Epithelial cell of esophagus (primary cell): ENCODE results near the gene RPS6KC1.

ENCODE experiments used
- DNase-seq: peaks from one replicate; pipeline ENCODE4 v3.0.0; 2010; ENCODE audit warnings: low read depth
- H3K4me3 ChIP-seq: 2 replicates; pipeline ENCODE4 v1.5.1; 2011; ENCODE audit warnings: mild to moderate bottlenecking, low read length, control low read depth
- TF ChIP-seq, protein P1 (sequence below): IDR thresholded peaks from 2 replicates; pipeline ENCODE4 v1.5.1; 2011; ENCODE audit warnings: low read depth, mild to moderate bottlenecking, low read length, control low read depth, inconsistent platforms; ENCODE audit not compliant: insufficient read depth; ENCODE audit errors: missing control alignments

Gene RPS6KC1

GRCh38 chr1:213057264-213058059 lies 6.4 kb downstream of the RPS6KC1 start:
- DNase-seq, result no peak
- TF ChIP-seq, protein P1, sequence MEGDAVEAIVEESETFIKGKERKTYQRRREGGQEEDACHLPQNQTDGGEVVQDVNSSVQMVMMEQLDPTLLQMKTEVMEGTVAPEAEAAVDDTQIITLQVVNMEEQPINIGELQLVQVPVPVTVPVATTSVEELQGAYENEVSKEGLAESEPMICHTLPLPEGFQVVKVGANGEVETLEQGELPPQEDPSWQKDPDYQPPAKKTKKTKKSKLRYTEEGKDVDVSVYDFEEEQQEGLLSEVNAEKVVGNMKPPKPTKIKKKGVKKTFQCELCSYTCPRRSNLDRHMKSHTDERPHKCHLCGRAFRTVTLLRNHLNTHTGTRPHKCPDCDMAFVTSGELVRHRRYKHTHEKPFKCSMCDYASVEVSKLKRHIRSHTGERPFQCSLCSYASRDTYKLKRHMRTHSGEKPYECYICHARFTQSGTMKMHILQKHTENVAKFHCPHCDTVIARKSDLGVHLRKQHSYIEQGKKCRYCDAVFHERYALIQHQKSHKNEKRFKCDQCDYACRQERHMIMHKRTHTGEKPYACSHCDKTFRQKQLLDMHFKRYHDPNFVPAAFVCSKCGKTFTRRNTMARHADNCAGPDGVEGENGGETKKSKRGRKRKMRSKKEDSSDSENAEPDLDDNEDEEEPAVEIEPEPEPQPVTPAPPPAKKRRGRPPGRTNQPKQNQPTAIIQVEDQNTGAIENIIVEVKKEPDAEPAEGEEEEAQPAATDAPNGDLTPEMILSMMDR, result no peak
- no peak overlapping the region for H3K4me3 ChIP-seq

DNA sequence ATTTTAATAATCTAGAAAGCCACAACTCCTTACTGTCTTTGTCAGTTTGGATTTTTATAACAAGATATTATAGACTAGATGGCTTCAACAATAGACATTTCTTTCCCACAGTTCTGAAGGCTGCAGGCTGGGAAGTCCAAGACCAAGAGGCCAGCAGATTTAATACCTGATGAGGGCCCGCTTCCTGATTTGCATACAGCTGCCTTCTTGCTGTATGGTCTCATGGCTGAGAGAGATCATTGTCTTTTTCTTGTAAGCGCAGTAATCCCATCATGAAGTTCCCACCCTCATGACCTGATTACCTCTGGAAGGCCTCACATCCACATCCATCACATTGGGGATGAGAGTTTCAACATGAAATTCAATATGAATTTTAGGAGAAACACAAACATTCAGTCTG lies 9.8 kb downstream of the RPS6KC1 start:
- DNase-seq, result no peak
- TF ChIP-seq, protein P1, result no peak
- no peak overlapping the region for H3K4me3 ChIP-seq

DNA sequence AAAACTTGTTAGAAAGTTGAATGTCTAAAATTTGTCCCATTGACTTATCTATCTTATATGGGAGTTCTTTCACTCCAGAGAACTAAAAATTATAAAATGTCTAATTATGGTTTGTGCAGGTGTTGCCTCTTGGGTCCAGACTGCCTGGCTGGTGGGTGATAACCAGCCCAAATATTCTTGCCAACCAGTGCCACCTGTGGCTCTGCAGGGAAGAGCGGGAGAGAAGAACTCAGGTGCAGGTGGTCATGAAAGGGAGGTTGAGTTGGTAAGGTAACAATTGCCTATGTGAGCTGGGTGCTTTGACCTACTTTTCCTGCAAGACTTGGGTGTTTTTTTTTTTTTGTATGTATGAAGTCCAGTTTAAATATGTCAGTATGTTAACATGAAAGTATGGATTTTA lies 10.2 kb downstream of the RPS6KC1 start:
- TF ChIP-seq, protein P1, result peak; percentile 28
- DNase-seq, result no peak
- no peak overlapping the region for H3K4me3 ChIP-seq

GRCh38 chr1:213065800-213066199 lies 14.8 kb downstream of the RPS6KC1 start:
- no peak for DNase-seq
- TF ChIP-seq, protein P1, result no peak
- H3K4me3 ChIP-seq, result no peak overlapping the region

DNA sequence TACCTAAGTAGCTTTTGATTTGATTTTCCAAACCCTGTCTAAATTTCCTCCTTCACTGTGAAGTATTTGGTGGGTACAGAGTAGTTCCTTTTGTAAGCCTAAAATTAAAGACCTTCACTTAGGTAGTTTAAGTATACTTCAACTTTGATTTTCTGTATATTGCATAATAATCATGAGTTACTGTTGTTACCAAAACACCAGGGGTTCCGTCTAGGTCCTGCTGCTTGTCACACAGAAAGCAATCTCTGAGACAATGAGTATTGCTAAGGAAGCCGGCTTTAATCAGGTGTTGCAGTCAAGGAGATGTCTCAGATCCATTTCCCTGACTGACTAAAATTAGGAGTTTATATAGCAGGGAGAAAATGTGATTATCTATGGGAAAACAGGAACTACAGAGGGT lies 15.3 kb downstream of the RPS6KC1 start:
- TF ChIP-seq, protein P1, result no peak
- no peak for DNase-seq
- H3K4me3 ChIP-seq, result no peak overlapping the region

- DNase-seq, result no peak
- TF ChIP-seq, protein P1, result no peak
- H3K4me3 ChIP-seq, result no peak overlapping the region
These were observed 16.3 kb downstream of the RPS6KC1 start for GRCh38 chr1:213067352-213067751.

DNA sequence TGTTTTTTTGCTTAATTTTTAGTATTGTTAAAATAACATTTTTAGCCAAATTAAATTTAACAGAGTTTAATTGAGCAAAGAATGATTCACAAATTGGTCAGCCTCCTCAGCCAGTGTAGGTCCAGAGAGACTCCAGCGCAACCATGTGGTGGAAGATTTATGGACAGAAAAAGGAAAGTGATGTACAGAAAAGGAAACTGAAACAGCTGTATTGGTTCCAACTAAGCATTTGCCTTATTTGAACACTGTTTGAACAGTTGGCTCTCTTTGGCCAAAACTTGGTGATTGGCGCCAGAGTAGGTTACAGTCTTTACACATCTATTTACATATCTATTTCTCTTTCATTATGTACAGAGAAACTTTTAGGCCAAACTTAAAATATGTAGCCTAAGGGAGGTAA lies 19.4 kb downstream of the RPS6KC1 start:
- H3K4me3 ChIP-seq, result no peak overlapping the region
- TF ChIP-seq, protein P1, result peak; percentile 31
- peak; percentile 44 for DNase-seq
